Nephron (organoid): ENCODE data around the gene NF2.
"Not testable (repeated sequence)": the region's sequence is repeated elsewhere in the genome, so short reads cannot be mapped to it uniquely, and the experiment has no call there.

Experiments
- H3K27ac Mint-ChIP-seq, 3 experiments: 2 replicates each; pipeline ENCODE4 v1.8.0; 2020; ENCODE audit warnings: mixed read lengths in 3 of 3, mild to moderate bottlenecking in 2 of 3, moderate library complexity in 1 of 3
- H3K27me3 Mint-ChIP-seq: 2 replicates; pipeline ENCODE4 v1.8.0; 2021; ENCODE audit warnings: low read depth, mild to moderate bottlenecking, moderate library complexity, mixed read lengths
- H3K36me3 Mint-ChIP-seq: 2 replicates; pipeline ENCODE4 v1.8.0; 2020; ENCODE audit warnings: low read depth, mixed read lengths
- H3K4me1 Mint-ChIP-seq: 2 replicates; pipeline ENCODE4 v1.8.0; 2020; ENCODE audit warnings: mixed read lengths
- H3K4me3 Mint-ChIP-seq, 3 experiments: 2 replicates each; pipeline ENCODE4 v1.8.0; 2020; ENCODE audit warnings: mild to moderate bottlenecking in 3 of 3, mixed read lengths in 3 of 3, moderate library complexity in 2 of 3
- H3K9me3 Mint-ChIP-seq: 2 replicates; pipeline ENCODE4 v1.8.0; 2020; ENCODE audit warnings: mixed read lengths
- CTCF ChIP-seq, 3 experiments: fragments of 200-600 bp; sonication (generic); IDR thresholded peaks; one replicate each; pipeline ENCODE4 v1.5.0; 2021; ENCODE audit warnings: antibody characterized with exemption in 3 of 3; ENCODE audit not compliant: unreplicated experiment in 3 of 3

NF2 gene

DNA sequence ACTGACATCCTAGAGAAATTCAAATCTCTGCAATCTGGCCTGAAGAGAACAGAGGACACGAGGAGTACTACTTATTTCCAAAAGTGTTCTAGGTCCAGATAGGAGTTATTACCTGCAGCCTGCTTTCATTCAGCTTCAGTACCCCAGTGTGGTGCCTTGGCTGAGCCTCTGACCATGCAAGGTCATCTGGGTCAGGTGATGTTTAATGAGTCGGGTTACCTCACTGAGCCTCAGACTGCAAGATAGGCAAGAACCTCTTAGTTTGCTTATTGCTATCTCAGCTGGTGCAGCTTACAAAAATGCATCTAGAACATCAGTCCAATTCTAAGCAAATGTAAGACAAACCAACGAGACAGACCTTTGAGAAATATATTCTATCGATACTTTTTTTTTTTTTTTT lies 9.5 kb upstream of the NF2 start:
- no peak for TF ChIP-seq CTCF (IDR thresholded peaks at IDR 0.05; ENCODE audit: unreplicated experiment in 3 of 3)
- H3K36me3 Mint-ChIP-seq, result no peaks in the 10 kb centered on the region
- H3K4me1 Mint-ChIP-seq, result no peaks in the 10 kb centered on the region
- no peak overlapping the region for H3K4me3 Mint-ChIP-seq
- H3K27ac Mint-ChIP-seq, result no peak overlapping the region
- H3K9me3 Mint-ChIP-seq, result no peaks in the 10 kb centered on the region
- H3K27me3 Mint-ChIP-seq, result no peaks in the 10 kb centered on the region

DNA sequence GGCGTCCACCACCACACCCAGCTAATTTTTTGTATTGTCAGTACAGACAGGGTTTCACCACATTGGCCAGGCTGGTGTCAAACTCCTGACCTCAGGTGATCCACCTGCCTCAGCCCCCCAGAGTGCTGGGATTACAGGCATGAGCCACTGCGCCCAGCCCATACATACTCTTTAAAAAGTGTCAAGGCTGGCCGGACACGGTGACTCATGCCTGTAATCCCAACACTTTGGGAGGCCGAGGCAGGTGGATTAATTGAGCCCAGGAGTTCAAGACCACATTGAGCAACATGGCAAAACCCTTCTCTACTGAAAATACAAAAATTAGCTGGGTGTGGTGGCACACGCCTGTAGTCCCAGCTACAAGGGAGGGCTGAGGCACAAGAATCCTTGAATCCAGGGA lies 9.0 kb upstream of the NF2 start:
- H3K27ac Mint-ChIP-seq, H3K27me3 Mint-ChIP-seq, H3K9me3 Mint-ChIP-seq, H3K36me3 Mint-ChIP-seq, H3K4me3 Mint-ChIP-seq, H3K4me1 Mint-ChIP-seq: not testable (repeated sequence)

- H3K4me1 Mint-ChIP-seq, result peaks cover under 1% of the 10 kb centered on the region
- no peak overlapping the region for H3K4me3 Mint-ChIP-seq
- H3K9me3 Mint-ChIP-seq, result no peaks in the 10 kb centered on the region
- TF ChIP-seq CTCF (IDR thresholded peaks at IDR 0.05; ENCODE audit: unreplicated experiment in 3 of 3), result no peak
- no peak overlapping the region for H3K27ac Mint-ChIP-seq
- H3K36me3 Mint-ChIP-seq, result no peaks in the 10 kb centered on the region
- no peaks in the 10 kb centered on the region for H3K27me3 Mint-ChIP-seq
Observed at GRCh38 chr22:29596408-29596807, 7.0 kb upstream of the NF2 start.

DNA sequence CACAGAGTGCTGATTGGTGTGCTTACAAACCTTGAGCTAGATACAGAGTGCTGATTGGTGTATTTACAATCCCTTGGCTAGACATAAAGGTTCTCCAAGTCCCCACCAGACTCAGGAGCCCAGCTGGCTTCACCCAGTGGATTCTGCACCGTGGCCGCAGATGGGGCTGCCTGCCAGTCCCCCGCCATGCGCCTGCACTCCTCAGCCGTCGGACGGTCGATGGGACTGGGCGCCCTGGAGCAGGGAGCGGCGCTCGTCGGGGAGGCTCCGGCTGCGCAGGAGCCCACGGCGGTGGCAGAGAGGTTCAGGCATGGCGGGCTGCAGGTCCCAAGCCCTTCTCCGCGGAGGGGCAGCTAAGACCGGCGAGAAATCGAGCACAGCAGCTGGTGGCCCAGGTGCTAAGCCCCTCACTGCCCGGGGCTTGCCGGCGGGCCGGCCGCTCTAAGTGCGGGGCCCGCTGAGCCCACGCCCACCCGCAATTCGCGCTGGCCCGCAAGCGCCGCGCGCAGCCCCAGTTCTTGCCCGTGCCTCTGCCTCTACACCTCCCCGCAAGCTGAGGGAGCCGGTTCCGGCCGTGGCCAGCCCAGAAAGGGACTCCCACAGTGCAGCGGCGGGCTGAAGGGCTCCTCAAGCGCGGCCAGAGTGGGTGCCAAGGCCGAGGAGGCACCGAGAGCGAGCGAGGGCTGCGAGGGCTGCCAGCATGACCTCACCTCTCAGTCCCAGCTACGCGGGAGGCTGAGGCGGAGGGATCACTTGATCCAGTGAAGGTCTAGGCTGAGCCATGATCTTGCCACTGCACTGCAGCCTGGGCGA lies 5.4 kb upstream of the NF2 start:
- not testable (repeated sequence) for H3K27ac Mint-ChIP-seq, H3K4me3 Mint-ChIP-seq, H3K9me3 Mint-ChIP-seq, H3K27me3 Mint-ChIP-seq, H3K36me3 Mint-ChIP-seq, H3K4me1 Mint-ChIP-seq

DNA sequence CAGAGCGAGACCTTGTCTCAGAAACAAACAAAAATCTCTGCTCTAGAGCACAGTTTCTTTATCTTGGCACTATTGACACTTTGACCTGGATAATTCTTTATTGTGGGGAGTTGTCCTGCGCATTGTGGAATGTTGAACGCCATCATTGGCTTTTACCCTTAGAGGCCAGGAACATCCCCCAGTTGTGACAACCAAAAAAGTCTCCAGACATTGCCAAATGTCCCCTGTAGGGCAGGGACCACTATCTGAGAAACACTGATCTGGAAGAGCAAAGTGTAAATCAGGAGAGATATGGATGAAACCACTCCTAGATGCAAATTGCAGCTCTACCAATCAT lies 4.8 kb upstream of the NF2 start:
- Mint-ChIP-seq H3K36me3 (no peaks in the 10 kb centered on the region), H3K27ac (no peak overlapping the region), H3K9me3 (no peaks in the 10 kb centered on the region), H3K27me3 (no peaks in the 10 kb centered on the region), H3K4me3 (no peak overlapping the region), H3K4me1 (peaks cover 7% of the 10 kb centered on the region)
- no peak for TF ChIP-seq CTCF (IDR thresholded peaks at IDR 0.05; ENCODE audit: unreplicated experiment in 3 of 3)

GRCh38 chr22:29604076-29604360 lies 585 bp downstream of the NF2 start:
- peaks cover 17% of the 10 kb centered on the region for H3K36me3 Mint-ChIP-seq
- H3K4me1 Mint-ChIP-seq, result peaks cover 18% of the 10 kb centered on the region
- peak overlapping the region; percentile 93 to 96 (median 94) for H3K4me3 Mint-ChIP-seq
- H3K9me3 Mint-ChIP-seq, result no peaks in the 10 kb centered on the region
- no peaks in the 10 kb centered on the region for H3K27me3 Mint-ChIP-seq
- no peak for TF ChIP-seq CTCF (IDR thresholded peaks at IDR 0.05; ENCODE audit: unreplicated experiment in 3 of 3)
- H3K27ac Mint-ChIP-seq, result peak overlapping the region; percentile 47 to 79 (median 76)

- no peak for TF ChIP-seq CTCF (IDR thresholded peaks at IDR 0.05; ENCODE audit: unreplicated experiment in 3 of 3)
- Mint-ChIP-seq H3K4me1 (peaks cover 18% of the 10 kb centered on the region), H3K27ac (no peak overlapping the region), H3K4me3 (peak overlapping the region; percentile 53 to 96 (median 63)), H3K36me3 (peaks cover 25% of the 10 kb centered on the region), H3K9me3 (peaks cover 8% of the 10 kb centered on the region), H3K27me3 (no peaks in the 10 kb centered on the region)
Observed at GRCh38 chr22:29605527-29605850, 2.1 kb downstream of the NF2 start.
